ENCODE data around the gene E4F1.
"Not testable (repeated sequence)": the region's sequence is repeated elsewhere in the genome, so short reads cannot be mapped to it uniquely, and the experiment has no call there.

The E4F1 gene

GRCh38 chr16:2197765-2198164 is 25.6 kb upstream of the E4F1 start:
- no peak for TF ChIP-seq CTCF (IDR thresholded peaks at IDR 0.05; ENCODE audit: insufficient read depth, low read length, missing control alignments)
- no peak overlapping the region for H3K4me3 ChIP-seq (ENCODE audit: low read depth, low read length)
- ChIA-PET POLR2A (no interaction called here), CTCF (interaction anchor here (1.2 to 1.4 kb wide), 2 partner anchors 9 to 57 kb away, joined by 3 read pairs; no protein-coding TSS in a partner anchor)
- DNase-seq (ENCODE audit: low read depth, low spot score), result no peak

- ChIA-PET POLR2A (interaction anchor here (0.5 kb wide), 1 partner anchor 1674 kb away, joined by 4 read pairs; no protein-coding TSS in a partner anchor), CTCF (interaction anchor here (1.2 kb wide), 1 partner anchor 58 kb away, joined by 3 read pairs; no protein-coding TSS in a partner anchor)
- TF ChIP-seq CTCF (IDR thresholded peaks at IDR 0.05; ENCODE audit: insufficient read depth, low read length, missing control alignments), result no peak
- no peak for DNase-seq (ENCODE audit: low read depth, low spot score)
- H3K4me3 ChIP-seq (ENCODE audit: low read depth, low read length), result no peak overlapping the region
Measured at GRCh38 chr16:2198283-2198682, 25.1 kb upstream of the E4F1 start.

GRCh38 chr16:2199095-2199494 is 24.3 kb upstream of the E4F1 start:
- CTCF ChIA-PET, result interaction anchor here (1.2 kb wide), 1 partner anchor 59 kb away, joined by 3 read pairs; no protein-coding TSS in a partner anchor
- DNase-seq (ENCODE audit: low read depth, low spot score), result no peak
- TF ChIP-seq CTCF (IDR thresholded peaks at IDR 0.05; ENCODE audit: insufficient read depth, low read length, missing control alignments), result no peak
- H3K4me3 ChIP-seq (ENCODE audit: low read depth, low read length), result no peak overlapping the region
- POLR2A ChIA-PET, result interaction anchor here (1.6 kb wide), 1 partner anchor 44 kb away, joined by 8 read pairs; the partner anchor contains the start of gene TRAF7

- ChIA-PET CTCF (no interaction called here), POLR2A (interaction anchor here (1.6 kb wide), 1 partner anchor 44 kb away, joined by 8 read pairs; the partner anchor contains the start of gene TRAF7)
- TF ChIP-seq CTCF (IDR thresholded peaks at IDR 0.05; ENCODE audit: insufficient read depth, low read length, missing control alignments), result no peak
- no peak overlapping the region for H3K4me3 ChIP-seq (ENCODE audit: low read depth, low read length)
- no peak for DNase-seq (ENCODE audit: low read depth, low spot score)
Measured at GRCh38 chr16:2199621-2200139, 23.7 kb upstream of the E4F1 start.

- H3K4me3 ChIP-seq (ENCODE audit: low read depth, low read length), result no peak overlapping the region
- CTCF ChIA-PET, result no interaction called here
- POLR2A ChIA-PET, result interaction anchor here (1.6 kb wide), 1 partner anchor 45 kb away, joined by 8 read pairs; the partner anchor contains the start of gene TRAF7
- TF ChIP-seq CTCF (IDR thresholded peaks at IDR 0.05; ENCODE audit: insufficient read depth, low read length, missing control alignments), result no peak
- no peak for DNase-seq (ENCODE audit: low read depth, low spot score)
Measured at GRCh38 chr16:2200313-2200712, 23.1 kb upstream of the E4F1 start.

GRCh38 chr16:2203119-2203688 is 20.2 kb upstream of the E4F1 start:
- H3K4me3 ChIP-seq (ENCODE audit: low read depth, low read length), result not testable (repeated sequence)
- POLR2A ChIA-PET, result interaction anchor here (0.6 to 1.2 kb wide), 2 partner anchors 31 to 48 kb away, joined by 3 to 4 read pairs; partner anchors contain the start of gene TRAF7
- CTCF ChIA-PET, result interaction anchor here (2.4 kb wide), 1 partner anchor 8 kb away, joined by 10 read pairs; no protein-coding TSS in a partner anchor

More at GRCh38 chr16:2203119-2203688, 20.2 kb upstream of the E4F1 start:
- DNase-seq (ENCODE audit: low read depth, low spot score), result not testable (repeated sequence)
